Activated naive CD4-positive, alpha-beta T cell treated with anti-CD3 and anti-CD28 coated beads, Interleukin-2, amount 50 U/mL, for 72 hours (primary cell): ENCODE results near the gene ADRB2. TPM values are rescaled to one million over a fixed set of nuclear protein-coding genes. Genes with fewer than 3 reads are reported as not detected.

Experiments used
- ATAC-seq, 2 donors: fragments of 150-1000 bp; cut with Tn5 transposase; 2 replicates each; pipeline ENCODE4 v1.10.0; 2021; ENCODE audit warnings: mild to moderate bottlenecking in 2 of 2, moderate library complexity in 2 of 2
- DNase-seq, 2 donors: peaks; one replicate each; pipeline ENCODE4 v3.0.0; 2021 to 2022; ENCODE audit warnings: low spot score in 2 of 2
- H3K27ac Mint-ChIP-seq, 2 donors: one replicate each; pipeline ENCODE4 v1.8.0; 2022; ENCODE audit warnings: mild to moderate bottlenecking in 2 of 2, mixed read lengths in 2 of 2
- H3K36me3 Mint-ChIP-seq, 2 donors: one replicate each; pipeline ENCODE4 v1.8.0; 2022; ENCODE audit warnings: mixed read lengths in 2 of 2
- H3K9me3 Mint-ChIP-seq, 2 donors: one replicate each; pipeline ENCODE4 v1.8.0; 2022; ENCODE audit warnings: mixed read lengths in 2 of 2
- total RNA-seq, 2 donors: library from RNA; stranded (reverse); gene quantifications; one replicate each; pipeline ENCODE4 v1.2.3, GENCODE V29; 2022

Gene ADRB2
- 1 to 10 TPM in 1 of 2 donors, under 1 TPM in 1; 0.29 to 1.1 TPM for total RNA-seq

GRCh38 chr5:148826053-148826738 lies at the start of gene ADRB2:
TSS of gene ADRB2 (plus strand) at chr5:148826611. CDS start at chr5:148826832, 221 bp downstream.
- H3K36me3 Mint-ChIP-seq: no peaks in the 10 kb centered on the region
- DNase-seq: peak; percentile 77 to 84
- peak within 1 kb of the TSS in 1 of 2 donors; percentile 73 for H3K27ac Mint-ChIP-seq
- peak; percentile 94 to 98 for ATAC-seq
- H3K9me3 Mint-ChIP-seq: no peaks in the 10 kb centered on the region

GRCh38 chr5:148776780-148777179 lies 49.6 kb upstream of the ADRB2 start:
- Mint-ChIP-seq H3K36me3 (no peaks in the 10 kb centered on the region), H3K9me3 (no peaks in the 10 kb centered on the region), H3K27ac (no peak overlapping the region)
- DNase-seq: no peak
- ATAC-seq: peak; percentile 75 to 86

- no peak for DNase-seq
- Mint-ChIP-seq H3K27ac (no peak overlapping the region), H3K9me3 (no peaks in the 10 kb centered on the region), H3K36me3 (no peaks in the 10 kb centered on the region)
- no peak for ATAC-seq
Observed at GRCh38 chr5:148778882-148779281, 47.5 kb upstream of the ADRB2 start.

- no peak for ATAC-seq
- Mint-ChIP-seq H3K9me3 (no peaks in the 10 kb centered on the region), H3K36me3 (no peaks in the 10 kb centered on the region), H3K27ac (no peak overlapping the region)
- no peak for DNase-seq
Observed at GRCh38 chr5:148780711-148781110, 45.7 kb upstream of the ADRB2 start.

- Mint-ChIP-seq H3K27ac (no peak overlapping the region), H3K9me3 (no peaks in the 10 kb centered on the region), H3K36me3 (no peaks in the 10 kb centered on the region)
- ATAC-seq: no peak
- DNase-seq: no peak
Observed at GRCh38 chr5:148781766-148782165, 44.6 kb upstream of the ADRB2 start.

- Mint-ChIP-seq H3K27ac (no peak overlapping the region), H3K9me3 (no peaks in the 10 kb centered on the region), H3K36me3 (no peaks in the 10 kb centered on the region)
- ATAC-seq (no peak), DNase-seq (no peak)
Observed at GRCh38 chr5:148785223-148785622, 41.2 kb upstream of the ADRB2 start.

GRCh38 chr5:148786456-148786855 lies 40.0 kb upstream of the ADRB2 start:
- H3K36me3 Mint-ChIP-seq: no peaks in the 10 kb centered on the region
- ATAC-seq (no peak), DNase-seq (no peak)

GRCh38 chr5:148788636-148789035 lies 37.8 kb upstream of the ADRB2 start:
- peaks cover 0 to 7% of the 10 kb centered on the region in 2 donors for H3K36me3 Mint-ChIP-seq
- ATAC-seq (no peak), DNase-seq (no peak)
- H3K27ac Mint-ChIP-seq: no peak overlapping the region
- peaks cover 0 to 4% of the 10 kb centered on the region in 2 donors for H3K9me3 Mint-ChIP-seq

More at GRCh38 chr5:148786456-148786855, 40.0 kb upstream of the ADRB2 start:
- Mint-ChIP-seq H3K9me3 (no peaks in the 10 kb centered on the region), H3K27ac (no peak overlapping the region)

- no peak for ATAC-seq
- H3K27ac Mint-ChIP-seq: peak overlapping the region in 1 of 2 donors; percentile 17
- peaks cover 0 to 9% of the 10 kb centered on the region in 2 donors for H3K36me3 Mint-ChIP-seq
- DNase-seq: no peak
- peaks cover 0 to 5% of the 10 kb centered on the region in 2 donors for H3K9me3 Mint-ChIP-seq
Observed at GRCh38 chr5:148790545-148791333, 35.7 kb upstream of the ADRB2 start.

- ATAC-seq (peak; percentile 96), DNase-seq (peak; percentile 54 to 66)
- Mint-ChIP-seq H3K9me3 (peaks cover 0 to 5% of the 10 kb centered on the region in 2 donors), H3K27ac (peak overlapping the region; percentile 37 to 76), H3K36me3 (peaks cover 0 to 9% of the 10 kb centered on the region in 2 donors)
Observed at GRCh38 chr5:148791334-148791667, 35.1 kb upstream of the ADRB2 start.

- no peak for DNase-seq
- Mint-ChIP-seq H3K9me3 (peaks cover 0 to 5% of the 10 kb centered on the region in 2 donors), H3K27ac (peak overlapping the region; percentile 37 to 76), H3K36me3 (peaks cover 0 to 9% of the 10 kb centered on the region in 2 donors)
- ATAC-seq: peak; percentile 9 to 23
Observed at GRCh38 chr5:148791696-148792095, 34.7 kb upstream of the ADRB2 start.

- ATAC-seq (peak in 1 of 2 donors; percentile 23), DNase-seq (no peak)
- H3K27ac Mint-ChIP-seq: peak overlapping the region in 1 of 2 donors; percentile 81
- peaks cover 0 to 5% of the 10 kb centered on the region in 2 donors for H3K9me3 Mint-ChIP-seq
- H3K36me3 Mint-ChIP-seq: peaks cover 0 to 9% of the 10 kb centered on the region in 2 donors
Observed at GRCh38 chr5:148792744-148793143, 33.7 kb upstream of the ADRB2 start.

- peak overlapping the region in 1 of 2 donors; percentile 81 for H3K27ac Mint-ChIP-seq
Observed at GRCh38 chr5:148793261-148793660, 33.1 kb upstream of the ADRB2 start.

GRCh38 chr5:148794275-148794674 lies 32.1 kb upstream of the ADRB2 start:
- Mint-ChIP-seq H3K27ac (no peak overlapping the region), H3K9me3 (peaks cover 0 to 5% of the 10 kb centered on the region in 2 donors), H3K36me3 (peaks cover 0 to 9% of the 10 kb centered on the region in 2 donors)
- ATAC-seq: no peak
- no peak for DNase-seq

More at GRCh38 chr5:148793261-148793660, 33.1 kb upstream of the ADRB2 start:
- ATAC-seq (no peak), DNase-seq (no peak)
- peaks cover 0 to 5% of the 10 kb centered on the region in 2 donors for H3K9me3 Mint-ChIP-seq
- peaks cover 0 to 9% of the 10 kb centered on the region in 2 donors for H3K36me3 Mint-ChIP-seq

GRCh38 chr5:148794729-148795561 lies 31.5 kb upstream of the ADRB2 start:
- DNase-seq: no peak
- peaks cover 0 to 5% of the 10 kb centered on the region in 2 donors for H3K9me3 Mint-ChIP-seq
- H3K27ac Mint-ChIP-seq: no peak overlapping the region
- no peak for ATAC-seq
- H3K36me3 Mint-ChIP-seq: peaks cover 0 to 9% of the 10 kb centered on the region in 2 donors

- no peak overlapping the region for H3K27ac Mint-ChIP-seq
- DNase-seq (no peak), ATAC-seq (no peak)
- H3K9me3 Mint-ChIP-seq: peaks cover 0 to 5% of the 10 kb centered on the region in 2 donors
- peaks cover 0 to 9% of the 10 kb centered on the region in 2 donors for H3K36me3 Mint-ChIP-seq
Observed at GRCh38 chr5:148796936-148797335, 29.5 kb upstream of the ADRB2 start.
